ENCODE results near the gene POLQ. TPM values are rescaled to one million over a fixed set of nuclear protein-coding genes. Genes with fewer than 3 reads are reported as not detected.
"Not testable (repeated sequence)": the region's sequence is repeated elsewhere in the genome, so short reads cannot be mapped to it uniquely, and the experiment has no call there.

The POLQ gene
- total RNA-seq (2021) (20.3 and 22.9 TPM in 2 replicates), Bru-seq, nascent RNA (percentile 91 among the genes with signal in this experiment), BruChase-seq, experiment 1, labeled RNA remaining after a 2-hour chase (percentile 89 among the genes with signal in this experiment), BruChase-seq, experiment 2, labeled RNA remaining after a 6-hour chase (percentile 83 among the genes with signal in this experiment)
- long read RNA-seq, partial matches to known transcripts = 5 of 14 reads
- long read RNA-seq, other reads (novel, unspliced or antisense) = 9 of 14 reads

DNA sequence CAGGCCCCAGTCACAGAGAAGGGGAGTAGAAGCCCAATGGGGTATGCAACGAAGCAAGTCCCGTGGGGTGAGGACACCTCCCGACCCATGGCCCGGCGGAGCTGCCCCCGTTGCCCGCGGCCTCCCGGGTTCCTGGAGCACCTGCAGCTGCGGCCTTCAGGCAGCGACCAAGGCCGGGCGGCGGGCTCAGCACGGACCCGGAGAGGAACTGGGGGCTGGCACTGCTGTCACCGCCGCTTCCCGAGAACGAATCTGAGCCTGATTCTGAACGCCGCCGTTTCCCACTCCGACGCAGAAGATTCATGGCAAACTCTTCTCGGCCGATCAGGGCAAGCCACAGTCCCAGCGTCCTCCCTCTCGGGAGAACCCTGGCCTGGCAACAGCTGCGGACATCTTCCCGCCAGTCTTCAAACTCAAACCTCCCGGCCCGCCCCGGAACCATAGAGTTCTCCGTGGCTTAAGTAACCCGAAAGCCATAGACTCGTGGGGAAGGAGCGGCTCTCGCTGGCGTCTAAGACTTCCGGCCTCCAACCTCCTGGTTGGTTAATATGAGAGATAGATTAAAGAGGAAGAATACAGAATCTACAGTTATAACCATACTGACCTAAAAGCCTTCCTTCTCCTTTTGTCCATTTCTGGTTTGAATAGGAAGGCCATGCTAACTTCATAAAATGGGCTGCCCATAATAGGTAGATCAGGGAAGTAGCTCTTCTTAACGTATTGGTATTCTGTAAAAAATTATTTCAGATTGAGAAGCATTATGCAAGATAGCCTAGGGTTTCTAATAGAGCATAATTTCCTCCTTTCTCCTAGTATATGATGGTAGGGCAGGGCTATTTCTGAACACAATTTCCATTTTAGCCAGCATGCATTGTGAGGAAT, at the start of gene POLQ:
POLQ (minus strand) TSS at position 415 of the 882 bp plus-strand sequence; CDS start at position 304, 111 bp downstream.
- Histone ChIP-seq H3K36me3 (ENCODE audit: insufficient read depth, low read length, poor library complexity, severe bottlenecking) (peaks cover 15% of the 10 kb centered on the region), H3K9me3 (ENCODE audit: low read depth, low read length, poor library complexity, severe bottlenecking) (no peaks in the 10 kb centered on the region), H3K27ac (ENCODE audit: low read depth, low read length, poor library complexity, severe bottlenecking) (peak within 1 kb of the TSS; percentile 70), H3K4me3 (ENCODE audit: low read depth, low read length, poor library complexity, severe bottlenecking) (peak within 1 kb of the TSS; percentile 92), H3K27me3 (replicated peaks; ENCODE audit: insufficient read depth, low read depth, low read length, poor library complexity) (no peaks in the 10 kb centered on the region), H3K4me1 (ENCODE audit: insufficient read depth, low read length, poor library complexity, severe bottlenecking) (peaks cover 6% of the 10 kb centered on the region)
- POLR2A ChIA-PET (ENCODE audit: low non-redundant PET) = interaction anchor here (0.6 kb wide), 1 partner anchor 48 kb away, joined by 4 read pairs; no protein-coding TSS in a partner anchor
- TF ChIP-seq CTCF (conservative IDR thresholded peaks at IDR 0.05; ENCODE audit: low read depth, low read length) = no peak
- no peak for TF ChIP-seq EZH2 (IDR thresholded peaks at IDR 0.05; ENCODE audit: borderline replicate concordance, low read depth, low read length, poor library complexity, severe bottlenecking)
- DNase-seq (ENCODE audit: low spot score) = peak; percentile 97
- intact Hi-C loops (cut with micrococcal nuclease; ENCODE audit: unreplicated experiment) = loop anchor here (2.0 to 10.0 kb wide), 7 partner anchors 451 to 1486 kb away; partner anchors contain the start of gene WDR5B
- BruUV-seq (replicated peaks) = TSS peak; percentile 44
- CTCF ChIA-PET = interaction anchor here (0.6 kb wide), 1 partner anchor 556 kb away, joined by 3 read pairs; no protein-coding TSS in a partner anchor

- no peaks in the 10 kb centered on the region for H3K36me3 ChIP-seq (ENCODE audit: insufficient read depth, low read length, poor library complexity, severe bottlenecking)
- no peak for DNase-seq (ENCODE audit: low spot score)
- no peak overlapping the region for H3K4me3 ChIP-seq (ENCODE audit: low read depth, low read length, poor library complexity, severe bottlenecking)
- H3K4me1 ChIP-seq (ENCODE audit: insufficient read depth, low read length, poor library complexity, severe bottlenecking) = no peaks in the 10 kb centered on the region
- POLR2A ChIA-PET (ENCODE audit: low non-redundant PET) = no interaction called here
- TF ChIP-seq CTCF (conservative IDR thresholded peaks at IDR 0.05; ENCODE audit: low read depth, low read length) (no peak), EZH2 (IDR thresholded peaks at IDR 0.05; ENCODE audit: borderline replicate concordance, low read depth, low read length, poor library complexity, severe bottlenecking) (no peak)
- H3K27ac ChIP-seq (ENCODE audit: low read depth, low read length, poor library complexity, severe bottlenecking) = no peak overlapping the region
- no peaks in the 10 kb centered on the region for H3K9me3 ChIP-seq (ENCODE audit: low read depth, low read length, poor library complexity, severe bottlenecking)
- H3K27me3 ChIP-seq (replicated peaks; ENCODE audit: insufficient read depth, low read depth, low read length, poor library complexity) = no peaks in the 10 kb centered on the region
- no TSS peak for BruUV-seq (replicated peaks)
- intact Hi-C loops (cut with micrococcal nuclease; ENCODE audit: unreplicated experiment) = no loop called here
- CTCF ChIA-PET = no interaction called here
Observed at GRCh38 chr3:121594850-121595249, 49.1 kb upstream of the POLQ start.

DNA sequence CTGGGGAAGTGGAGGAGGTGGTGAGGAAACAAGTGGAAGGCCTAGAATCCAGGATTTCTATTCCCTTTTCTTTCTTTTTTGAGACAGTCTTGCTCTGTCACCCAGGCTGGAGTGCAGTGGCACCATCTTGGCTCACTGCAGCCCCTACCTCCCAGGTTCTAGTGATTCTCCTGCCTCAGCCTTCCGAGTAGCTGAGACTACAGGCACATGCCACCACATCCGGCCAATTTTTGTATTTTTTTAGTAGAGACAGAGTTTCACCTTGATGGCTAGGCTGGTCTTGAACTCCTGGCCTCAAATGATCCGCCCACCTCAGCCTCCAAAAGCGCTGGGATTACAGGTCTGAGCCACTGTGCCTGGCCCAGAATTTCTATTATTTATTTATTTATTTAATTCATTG, 48.0 kb upstream of the POLQ start:
- H3K4me3 ChIP-seq (ENCODE audit: low read depth, low read length, poor library complexity, severe bottlenecking); CTCF ChIA-PET; H3K9me3 ChIP-seq (ENCODE audit: low read depth, low read length, poor library complexity, severe bottlenecking); DNase-seq (ENCODE audit: low spot score); H3K27me3 ChIP-seq (replicated peaks; ENCODE audit: insufficient read depth, low read depth, low read length, poor library complexity); H3K27ac ChIP-seq (ENCODE audit: low read depth, low read length, poor library complexity, severe bottlenecking); H3K36me3 ChIP-seq (ENCODE audit: insufficient read depth, low read length, poor library complexity, severe bottlenecking); POLR2A ChIA-PET (ENCODE audit: low non-redundant PET); BruUV-seq (replicated peaks); H3K4me1 ChIP-seq (ENCODE audit: insufficient read depth, low read length, poor library complexity, severe bottlenecking); intact Hi-C loops (cut with micrococcal nuclease; ENCODE audit: unreplicated experiment): not testable (repeated sequence)
